HG03025 (cell line): ENCODE measurements around the gene KCTD11.
"Not testable (repeated sequence)": the region's sequence is repeated elsewhere in the genome, so short reads cannot be mapped to it uniquely, and the experiment has no call there.

Source experiments
- ATAC-seq: cut with Tn5 transposase; IDR thresholded peaks from one replicate; pipeline ENCODE4 v1.9.1; 2021; ENCODE audit warnings: mild to moderate bottlenecking, moderate library complexity; ENCODE audit not compliant: unreplicated experiment, low FRiP score

The KCTD11 gene

GRCh38 chr17:7340179-7340578, 11.8 kb upstream of the KCTD11 start:
- no peak for ATAC-seq

- ATAC-seq = no peak
Measured at GRCh38 chr17:7341842-7342241, 10.1 kb upstream of the KCTD11 start.

GRCh38 chr17:7343250-7343649, 8.7 kb upstream of the KCTD11 start:
- no peak for ATAC-seq

GRCh38 chr17:7346761-7347614, 5.0 kb upstream of the KCTD11 start:
- ATAC-seq = no peak

GRCh38 chr17:7347630-7348477, 4.1 kb upstream of the KCTD11 start:
- ATAC-seq = no peak

- no peak for ATAC-seq
Measured at GRCh38 chr17:7348478-7349242, 3.3 kb upstream of the KCTD11 start.

GRCh38 chr17:7352503-7352889, 534 bp downstream of the KCTD11 start:
- no peak for ATAC-seq

GRCh38 chr17:7352910-7353635, 1.1 kb downstream of the KCTD11 start:
- ATAC-seq = no peak

- ATAC-seq = no peak
Measured at GRCh38 chr17:7354262-7354843, 2.4 kb downstream of the KCTD11 start.

GRCh38 chr17:7355053-7355452, 3.1 kb downstream of the KCTD11 start, which contains the start of gene TMEM95:
Gene TMEM95 (plus strand): TSS chr17:7355156. CDS start chr17:7355205, 49 bp downstream.
- no peak for ATAC-seq

- ATAC-seq = no peak
Measured at GRCh38 chr17:7355573-7355972, 3.6 kb downstream of the KCTD11 start.

- ATAC-seq = no peak
Measured at GRCh38 chr17:7356072-7356549, 4.1 kb downstream of the KCTD11 start.

- ATAC-seq = no peak
Measured at GRCh38 chr17:7356756-7357155, 4.8 kb downstream of the KCTD11 start.

- no peak for ATAC-seq
Measured at GRCh38 chr17:7357381-7357780, 5.4 kb downstream of the KCTD11 start.

- no peak for ATAC-seq
Measured at GRCh38 chr17:7361906-7362305, 9.9 kb downstream of the KCTD11 start.

GRCh38 chr17:7363311-7363710, 11.3 kb downstream of the KCTD11 start:
- ATAC-seq = no peak

GRCh38 chr17:7365963-7366362, 14.0 kb downstream of the KCTD11 start:
- not testable (repeated sequence) for ATAC-seq

GRCh38 chr17:7367083-7367482, 15.1 kb downstream of the KCTD11 start:
- ATAC-seq = no peak

GRCh38 chr17:7367918-7368598, 16.1 kb downstream of the KCTD11 start:
- ATAC-seq = no peak
